Measurements from ENCODE around the gene IGFBP6. TPM values are rescaled to one million over a fixed set of nuclear protein-coding genes. Genes with fewer than 3 reads are reported as not detected.

The IGFBP6 gene
- total RNA-seq, 1 experiment from 2014 or later = 6.4 TPM

DNA sequence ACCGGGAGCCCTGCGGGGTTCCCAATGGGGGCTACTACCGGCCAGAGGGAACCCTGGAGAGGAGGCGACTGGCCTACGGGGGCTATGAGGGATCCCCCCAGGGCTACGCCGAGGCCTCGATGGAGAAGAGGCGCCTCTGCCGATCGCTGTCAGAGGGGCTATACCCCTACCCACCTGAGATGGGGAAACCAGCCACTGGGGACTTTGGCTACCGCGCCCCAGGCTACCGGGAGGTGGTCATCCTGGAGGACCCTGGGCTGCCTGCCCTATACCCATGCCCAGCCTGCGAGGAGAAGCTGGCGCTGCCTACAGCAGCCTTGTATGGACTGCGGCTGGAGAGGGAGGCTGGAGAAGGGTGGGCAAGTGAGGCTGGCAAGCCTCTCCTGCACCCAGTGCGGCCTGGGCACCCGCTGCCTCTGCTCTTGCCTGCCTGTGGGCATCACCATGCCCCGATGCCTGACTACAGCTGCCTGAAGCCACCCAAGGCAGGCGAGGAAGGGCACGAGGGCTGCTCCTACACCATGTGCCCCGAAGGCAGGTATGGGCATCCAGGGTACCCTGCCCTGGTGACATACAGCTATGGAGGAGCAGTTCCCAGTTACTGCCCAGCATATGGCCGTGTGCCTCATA is 37.9 kb upstream of the IGFBP6 start (continued):
- TF ChIP-seq SMAD3 (CRISPR knock-in tag; IDR thresholded peaks at IDR 0.05; ENCODE audit: borderline replicate concordance) (no peak), ZNF263 (CRISPR knock-in tag; IDR thresholded peaks at IDR 0.05; ENCODE audit: low read depth) (no peak), TEAD1 (CRISPR knock-in tag; IDR thresholded peaks at IDR 0.05) (no peak), SMAD4 (CRISPR knock-in tag; IDR thresholded peaks at IDR 0.05) (no peak)
- TF ChIP-seq, protein P1, sequence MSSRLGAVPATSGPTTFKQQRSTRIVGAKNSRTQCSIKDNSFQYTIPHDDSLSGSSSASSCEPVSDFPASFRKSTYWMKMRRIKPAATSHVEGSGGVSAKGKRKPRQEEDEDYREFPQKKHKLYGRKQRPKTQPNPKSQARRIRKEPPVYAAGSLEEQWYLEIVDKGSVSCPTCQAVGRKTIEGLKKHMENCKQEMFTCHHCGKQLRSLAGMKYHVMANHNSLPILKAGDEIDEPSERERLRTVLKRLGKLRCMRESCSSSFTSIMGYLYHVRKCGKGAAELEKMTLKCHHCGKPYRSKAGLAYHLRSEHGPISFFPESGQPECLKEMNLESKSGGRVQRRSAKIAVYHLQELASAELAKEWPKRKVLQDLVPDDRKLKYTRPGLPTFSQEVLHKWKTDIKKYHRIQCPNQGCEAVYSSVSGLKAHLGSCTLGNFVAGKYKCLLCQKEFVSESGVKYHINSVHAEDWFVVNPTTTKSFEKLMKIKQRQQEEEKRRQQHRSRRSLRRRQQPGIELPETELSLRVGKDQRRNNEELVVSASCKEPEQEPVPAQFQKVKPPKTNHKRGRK (CRISPR knock-in tag; IDR thresholded peaks at IDR 0.05; ENCODE audit: borderline replicate concordance) = no peak
- TF ChIP-seq, protein P2, sequence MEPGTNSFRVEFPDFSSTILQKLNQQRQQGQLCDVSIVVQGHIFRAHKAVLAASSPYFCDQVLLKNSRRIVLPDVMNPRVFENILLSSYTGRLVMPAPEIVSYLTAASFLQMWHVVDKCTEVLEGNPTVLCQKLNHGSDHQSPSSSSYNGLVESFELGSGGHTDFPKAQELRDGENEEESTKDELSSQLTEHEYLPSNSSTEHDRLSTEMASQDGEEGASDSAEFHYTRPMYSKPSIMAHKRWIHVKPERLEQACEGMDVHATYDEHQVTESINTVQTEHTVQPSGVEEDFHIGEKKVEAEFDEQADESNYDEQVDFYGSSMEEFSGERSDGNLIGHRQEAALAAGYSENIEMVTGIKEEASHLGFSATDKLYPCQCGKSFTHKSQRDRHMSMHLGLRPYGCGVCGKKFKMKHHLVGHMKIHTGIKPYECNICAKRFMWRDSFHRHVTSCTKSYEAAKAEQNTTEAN (CRISPR knock-in tag; IDR thresholded peaks at IDR 0.05) = no peak
- TF ChIP-seq, protein P3, sequence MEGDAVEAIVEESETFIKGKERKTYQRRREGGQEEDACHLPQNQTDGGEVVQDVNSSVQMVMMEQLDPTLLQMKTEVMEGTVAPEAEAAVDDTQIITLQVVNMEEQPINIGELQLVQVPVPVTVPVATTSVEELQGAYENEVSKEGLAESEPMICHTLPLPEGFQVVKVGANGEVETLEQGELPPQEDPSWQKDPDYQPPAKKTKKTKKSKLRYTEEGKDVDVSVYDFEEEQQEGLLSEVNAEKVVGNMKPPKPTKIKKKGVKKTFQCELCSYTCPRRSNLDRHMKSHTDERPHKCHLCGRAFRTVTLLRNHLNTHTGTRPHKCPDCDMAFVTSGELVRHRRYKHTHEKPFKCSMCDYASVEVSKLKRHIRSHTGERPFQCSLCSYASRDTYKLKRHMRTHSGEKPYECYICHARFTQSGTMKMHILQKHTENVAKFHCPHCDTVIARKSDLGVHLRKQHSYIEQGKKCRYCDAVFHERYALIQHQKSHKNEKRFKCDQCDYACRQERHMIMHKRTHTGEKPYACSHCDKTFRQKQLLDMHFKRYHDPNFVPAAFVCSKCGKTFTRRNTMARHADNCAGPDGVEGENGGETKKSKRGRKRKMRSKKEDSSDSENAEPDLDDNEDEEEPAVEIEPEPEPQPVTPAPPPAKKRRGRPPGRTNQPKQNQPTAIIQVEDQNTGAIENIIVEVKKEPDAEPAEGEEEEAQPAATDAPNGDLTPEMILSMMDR (IDR thresholded peaks at IDR 0.05) = no peak
- TF ChIP-seq, protein P4, sequence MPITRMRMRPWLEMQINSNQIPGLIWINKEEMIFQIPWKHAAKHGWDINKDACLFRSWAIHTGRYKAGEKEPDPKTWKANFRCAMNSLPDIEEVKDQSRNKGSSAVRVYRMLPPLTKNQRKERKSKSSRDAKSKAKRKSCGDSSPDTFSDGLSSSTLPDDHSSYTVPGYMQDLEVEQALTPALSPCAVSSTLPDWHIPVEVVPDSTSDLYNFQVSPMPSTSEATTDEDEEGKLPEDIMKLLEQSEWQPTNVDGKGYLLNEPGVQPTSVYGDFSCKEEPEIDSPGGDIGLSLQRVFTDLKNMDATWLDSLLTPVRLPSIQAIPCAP (CRISPR knock-in tag; IDR thresholded peaks at IDR 0.05) = no peak
- TF ChIP-seq, protein P5, sequence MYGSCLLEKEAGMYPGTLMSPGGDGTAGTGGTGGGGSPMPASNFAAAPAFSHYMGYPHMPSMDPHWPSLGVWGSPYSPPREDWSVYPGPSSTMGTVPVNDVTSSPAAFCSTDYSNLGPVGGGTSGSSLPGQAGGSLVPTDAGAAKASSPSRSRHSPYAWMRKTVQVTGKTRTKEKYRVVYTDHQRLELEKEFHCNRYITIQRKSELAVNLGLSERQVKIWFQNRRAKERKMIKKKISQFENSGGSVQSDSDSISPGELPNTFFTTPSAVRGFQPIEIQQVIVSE (CRISPR knock-in tag; IDR thresholded peaks at IDR 0.05; ENCODE audit: borderline replicate concordance) = no peak

DNA sequence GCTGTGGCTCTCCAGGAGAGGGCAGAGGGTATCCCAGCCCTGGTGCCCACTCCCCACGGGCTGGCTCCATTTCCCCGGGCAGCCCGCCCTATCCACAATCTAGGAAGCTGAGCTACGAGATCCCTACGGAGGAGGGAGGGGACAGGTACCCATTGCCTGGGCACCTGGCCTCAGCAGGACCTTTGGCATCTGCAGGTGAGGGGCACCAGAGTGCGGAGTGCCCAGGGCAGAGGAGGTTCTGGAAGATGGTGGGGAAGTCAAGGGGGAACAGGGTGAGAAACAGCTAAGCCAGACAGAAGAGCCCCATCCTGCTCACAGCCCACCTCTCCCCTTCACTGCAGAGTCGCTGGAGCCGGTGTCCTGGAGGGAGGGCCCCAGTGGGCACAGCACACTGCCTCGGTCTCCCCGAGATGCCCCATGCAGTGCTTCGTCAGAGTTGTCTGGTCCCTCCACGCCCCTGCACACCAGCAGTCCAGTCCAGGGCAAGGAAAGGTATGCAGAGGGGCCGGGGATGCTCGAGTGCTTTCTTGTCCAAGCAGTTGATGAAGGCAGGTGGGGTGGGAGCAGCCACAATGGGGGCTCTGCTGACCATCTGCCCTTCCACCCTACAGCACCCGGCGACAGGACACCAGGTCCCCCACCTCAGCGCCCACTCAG is 37.3 kb upstream of the IGFBP6 start:
- POLR2A ChIA-PET = no interaction called here
- H3K36me3 Mint-ChIP-seq = no peaks in the 10 kb centered on the region
- no peaks in the 10 kb centered on the region for H3K9me3 Mint-ChIP-seq
- no peak overlapping the region for H3K4me3 Mint-ChIP-seq
- H3K4me1 Mint-ChIP-seq = peaks cover 7% of the 10 kb centered on the region
- TF ChIP-seq MYBL2 (CRISPR knock-in tag; IDR thresholded peaks at IDR 0.05) = no peak
- TF ChIP-seq GTF2I (CRISPR knock-in tag; conservative IDR thresholded peaks at IDR 0.05) = no peak
- TF ChIP-seq, protein P6, sequence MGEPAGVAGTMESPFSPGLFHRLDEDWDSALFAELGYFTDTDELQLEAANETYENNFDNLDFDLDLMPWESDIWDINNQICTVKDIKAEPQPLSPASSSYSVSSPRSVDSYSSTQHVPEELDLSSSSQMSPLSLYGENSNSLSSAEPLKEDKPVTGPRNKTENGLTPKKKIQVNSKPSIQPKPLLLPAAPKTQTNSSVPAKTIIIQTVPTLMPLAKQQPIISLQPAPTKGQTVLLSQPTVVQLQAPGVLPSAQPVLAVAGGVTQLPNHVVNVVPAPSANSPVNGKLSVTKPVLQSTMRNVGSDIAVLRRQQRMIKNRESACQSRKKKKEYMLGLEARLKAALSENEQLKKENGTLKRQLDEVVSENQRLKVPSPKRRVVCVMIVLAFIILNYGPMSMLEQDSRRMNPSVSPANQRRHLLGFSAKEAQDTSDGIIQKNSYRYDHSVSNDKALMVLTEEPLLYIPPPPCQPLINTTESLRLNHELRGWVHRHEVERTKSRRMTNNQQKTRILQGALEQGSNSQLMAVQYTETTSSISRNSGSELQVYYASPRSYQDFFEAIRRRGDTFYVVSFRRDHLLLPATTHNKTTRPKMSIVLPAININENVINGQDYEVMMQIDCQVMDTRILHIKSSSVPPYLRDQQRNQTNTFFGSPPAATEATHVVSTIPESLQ (CRISPR knock-in tag; IDR thresholded peaks at IDR 0.05) = no peak
- TF ChIP-seq, protein P7, sequence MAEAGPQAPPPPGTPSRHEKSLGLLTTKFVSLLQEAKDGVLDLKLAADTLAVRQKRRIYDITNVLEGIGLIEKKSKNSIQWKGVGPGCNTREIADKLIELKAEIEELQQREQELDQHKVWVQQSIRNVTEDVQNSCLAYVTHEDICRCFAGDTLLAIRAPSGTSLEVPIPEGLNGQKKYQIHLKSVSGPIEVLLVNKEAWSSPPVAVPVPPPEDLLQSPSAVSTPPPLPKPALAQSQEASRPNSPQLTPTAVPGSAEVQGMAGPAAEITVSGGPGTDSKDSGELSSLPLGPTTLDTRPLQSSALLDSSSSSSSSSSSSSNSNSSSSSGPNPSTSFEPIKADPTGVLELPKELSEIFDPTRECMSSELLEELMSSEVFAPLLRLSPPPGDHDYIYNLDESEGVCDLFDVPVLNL (CRISPR knock-in tag; IDR thresholded peaks at IDR 0.05; ENCODE audit: borderline replicate concordance, low read depth) = no peak
- no peak for TF ChIP-seq ATF1 (CRISPR knock-in tag; IDR thresholded peaks at IDR 0.05)
- TF ChIP-seq NR1H2 (CRISPR knock-in tag; IDR thresholded peaks at IDR 0.05) = no peak
- no peak for TF ChIP-seq CREB1 (CRISPR knock-in tag; IDR thresholded peaks at IDR 0.05)
- TF ChIP-seq ZNF317 (CRISPR knock-in tag; IDR thresholded peaks at IDR 0.05; ENCODE audit: borderline replicate concordance, low read depth) = no peak
- TF ChIP-seq ZNF121 (CRISPR knock-in tag; IDR thresholded peaks at IDR 0.05) = no peak
- TF ChIP-seq TEAD1 (CRISPR knock-in tag; IDR thresholded peaks at IDR 0.05) = no peak
- no peak for TF ChIP-seq ZBTB21 (CRISPR knock-in tag; IDR thresholded peaks at IDR 0.05; ENCODE audit: borderline replicate concordance)
- H3K27ac Mint-ChIP-seq = no peak overlapping the region
- DNase-seq (ENCODE audit: low spot score) (no peak), ATAC-seq (no peak)
- peaks cover 71% of the 10 kb centered on the region for H3K27me3 Mint-ChIP-seq (ENCODE audit: low read depth)
- CTCF ChIA-PET = interaction anchor here (1.4 to 11.2 kb wide), 5 partner anchors 11 to 154 kb away, joined by 6 to 474 read pairs (median 16); partner anchors contain the start of genes IGFBP6, SOAT2 and TNS2

Measured in WTC11 (cell line).